ENCODE results near the gene ACKR2. TPM values are rescaled to one million over a fixed set of nuclear protein-coding genes. Genes with fewer than 3 reads are reported as not detected.

The ACKR2 gene
- polyA plus RNA-seq, 1 of the 3 experiments (the other 2 are of a cell fraction), result 0.10 TPM

DNA sequence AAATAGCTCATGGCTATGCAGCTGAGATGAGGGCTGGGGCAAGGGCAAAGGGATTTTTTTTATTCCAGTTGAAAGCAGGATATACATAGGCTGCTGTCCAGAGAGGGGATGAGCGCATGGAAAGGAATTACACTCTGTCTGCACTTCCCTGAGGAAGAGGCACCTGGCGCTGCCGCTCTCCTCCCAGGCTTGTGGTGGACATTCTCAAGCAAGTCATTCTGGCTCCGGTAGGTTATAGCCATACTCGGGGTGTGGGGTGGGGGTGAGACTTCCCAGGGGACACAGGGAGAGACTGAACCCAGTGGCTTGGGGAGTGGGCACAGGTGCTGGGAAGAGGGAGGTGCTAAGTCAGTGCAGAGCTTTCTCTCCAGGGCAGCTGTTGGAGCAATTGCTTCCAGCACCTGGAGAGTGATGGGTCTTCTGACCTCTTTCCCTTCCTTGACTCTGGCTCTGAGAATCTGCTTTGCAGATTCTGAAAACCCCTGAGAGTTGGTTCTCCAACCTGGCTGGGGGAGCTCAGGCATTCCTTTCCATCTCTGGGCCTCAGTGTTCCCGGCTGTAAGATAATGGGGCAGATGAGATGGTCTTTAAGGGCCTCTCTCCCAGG lies 42.1 kb downstream of the ACKR2 start:
- no peaks in the 10 kb centered on the region for H3K9me2 ChIP-seq
- TF ChIP-seq MEF2A (IDR thresholded peaks at IDR 0.05; ENCODE audit: borderline replicate concordance, low read depth) (no peak), RFX5 (IDR thresholded peaks at IDR 0.05; ENCODE audit: low read length) (no peak), RXRA (IDR thresholded peaks at IDR 0.05; ENCODE audit: borderline replicate concordance, low read depth) (no peak), SIN3A (IDR thresholded peaks at IDR 0.05; ENCODE audit: borderline replicate concordance, low read depth, low read length) (no peak), MAX (IDR thresholded peaks at IDR 0.05; ENCODE audit: low read depth) (no peak), YY1 (IDR thresholded peaks at IDR 0.05; ENCODE audit: low read depth) (no peak), CHD2 (IDR thresholded peaks at IDR 0.05; ENCODE audit: low read length, partially characterized antibody) (no peak), GABPA (IDR thresholded peaks at IDR 0.05; ENCODE audit: low read depth) (no peak), MXI1 (IDR thresholded peaks at IDR 0.05; ENCODE audit: low read depth, low read length) (no peak), NRF1 (IDR thresholded peaks at IDR 0.05; ENCODE audit: low read depth, low read length) (no peak), FOXM1 (IDR thresholded peaks at IDR 0.05; ENCODE audit: low read depth) (no peak), JUND (IDR thresholded peaks at IDR 0.05) (no peak), PBX3 (IDR thresholded peaks at IDR 0.05) (no peak)
- TF ChIP-seq, protein P1, sequence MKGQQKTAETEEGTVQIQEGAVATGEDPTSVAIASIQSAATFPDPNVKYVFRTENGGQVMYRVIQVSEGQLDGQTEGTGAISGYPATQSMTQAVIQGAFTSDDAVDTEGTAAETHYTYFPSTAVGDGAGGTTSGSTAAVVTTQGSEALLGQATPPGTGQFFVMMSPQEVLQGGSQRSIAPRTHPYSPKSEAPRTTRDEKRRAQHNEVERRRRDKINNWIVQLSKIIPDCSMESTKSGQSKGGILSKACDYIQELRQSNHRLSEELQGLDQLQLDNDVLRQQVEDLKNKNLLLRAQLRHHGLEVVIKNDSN (IDR thresholded peaks at IDR 0.05; ENCODE audit: borderline replicate concordance, low read depth), result no peak
- TF ChIP-seq, protein P2, sequence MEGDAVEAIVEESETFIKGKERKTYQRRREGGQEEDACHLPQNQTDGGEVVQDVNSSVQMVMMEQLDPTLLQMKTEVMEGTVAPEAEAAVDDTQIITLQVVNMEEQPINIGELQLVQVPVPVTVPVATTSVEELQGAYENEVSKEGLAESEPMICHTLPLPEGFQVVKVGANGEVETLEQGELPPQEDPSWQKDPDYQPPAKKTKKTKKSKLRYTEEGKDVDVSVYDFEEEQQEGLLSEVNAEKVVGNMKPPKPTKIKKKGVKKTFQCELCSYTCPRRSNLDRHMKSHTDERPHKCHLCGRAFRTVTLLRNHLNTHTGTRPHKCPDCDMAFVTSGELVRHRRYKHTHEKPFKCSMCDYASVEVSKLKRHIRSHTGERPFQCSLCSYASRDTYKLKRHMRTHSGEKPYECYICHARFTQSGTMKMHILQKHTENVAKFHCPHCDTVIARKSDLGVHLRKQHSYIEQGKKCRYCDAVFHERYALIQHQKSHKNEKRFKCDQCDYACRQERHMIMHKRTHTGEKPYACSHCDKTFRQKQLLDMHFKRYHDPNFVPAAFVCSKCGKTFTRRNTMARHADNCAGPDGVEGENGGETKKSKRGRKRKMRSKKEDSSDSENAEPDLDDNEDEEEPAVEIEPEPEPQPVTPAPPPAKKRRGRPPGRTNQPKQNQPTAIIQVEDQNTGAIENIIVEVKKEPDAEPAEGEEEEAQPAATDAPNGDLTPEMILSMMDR (IDR thresholded peaks at IDR 0.05), result no peak
- CTCF ChIA-PET, result interaction anchor here (1.1 to 3.8 kb wide), 4 partner anchors 10 to 30 kb away, joined by 3 to 21 read pairs (median 9); no protein-coding TSS in a partner anchor
- H3K36me3 ChIP-seq (replicated peaks in 1 of 2; ENCODE audit: control insufficient read depth in 1 of 2, insufficient read depth in 2 of 2, low read length in 1 of 2), result no peaks in the 10 kb centered on the region
- no peaks in the 10 kb centered on the region for H3K9me3 ChIP-seq
- no peak overlapping the region for H3K9ac ChIP-seq
- H3K27ac ChIP-seq (ENCODE audit: low read depth in 2 of 2, low read length in 1 of 2), result no peak overlapping the region
- peaks cover 0 to 26% of the 10 kb centered on the region in 2 experiments; a peak in 1 of 4 replicates for H3K4me1 ChIP-seq (ENCODE audit: control insufficient read depth in 1 of 2, insufficient read depth in 2 of 2, low read depth in 1 of 2, low read length in 1 of 2)
- peaks cover 8% of the 10 kb centered on the region; the same call in 1 of the 2 replicates for H3K27me3 ChIP-seq (ENCODE audit: insufficient read depth)
- H3K4me3 ChIP-seq (ENCODE audit: low read depth in 2 of 2, low read length in 1 of 2), result no peak overlapping the region
- no peaks in the 10 kb centered on the region for H4K20me1 ChIP-seq (ENCODE audit: insufficient read depth)
- POLR2A ChIA-PET, result no interaction called here
- 67% methylated on average over 5 of the region's 6 CpGs for WGBS (ENCODE audit: low lambda C conversion rate)
- no peak overlapping the region for H2AFZ ChIP-seq (ENCODE audit: low read depth)
- no peaks in the 10 kb centered on the region for H3K79me2 ChIP-seq (ENCODE audit: insufficient read depth)
- no peak for DNase-seq
- no peaks in the 10 kb centered on the region for H3F3A ChIP-seq (replicated peaks; ENCODE audit: insufficient read depth)
- no peak overlapping the region for H3K4me2 ChIP-seq
